ENCODE results near the gene YARS2. TPM values are rescaled to one million over a fixed set of nuclear protein-coding genes. Genes with fewer than 3 reads are reported as not detected.
"Not testable (repeated sequence)": the region's sequence is repeated elsewhere in the genome, so short reads cannot be mapped to it uniquely, and the experiment has no call there.

The YARS2 gene
- total and polyA plus RNA-seq, 2 donors, result 21.0 to 23.7 TPM

DNA sequence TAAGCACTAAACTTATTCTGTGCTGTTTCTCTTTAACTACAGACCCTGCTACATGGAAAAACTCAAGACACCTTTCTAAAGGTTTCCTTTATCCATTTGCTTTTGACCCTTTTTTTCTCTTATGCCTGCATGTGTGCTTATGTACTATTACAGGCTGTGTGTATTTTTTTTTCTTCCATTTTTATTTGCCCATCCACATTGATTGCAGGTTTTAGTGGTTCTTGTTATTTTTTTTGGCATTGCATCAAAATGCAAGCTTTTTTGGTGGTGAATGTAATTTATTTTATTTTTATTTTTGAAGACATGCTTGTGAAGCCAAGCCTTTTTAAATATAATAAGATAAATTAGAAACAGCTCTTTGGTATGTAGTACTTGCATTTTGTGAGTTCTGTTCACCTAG is 49.9 kb downstream of the YARS2 start:
- peaks cover 0 to 13% of the 10 kb centered on the region in 2 donors for H3K36me3 ChIP-seq (ENCODE audit: control insufficient read depth in 2 of 2, insufficient read depth in 2 of 2, low read length in 1 of 2)
- H3K4me1 ChIP-seq (ENCODE audit: control insufficient read depth in 2 of 2, insufficient read depth in 2 of 2, low read length in 2 of 2), result no peaks in the 10 kb centered on the region
- no peak for DNase-seq (ENCODE audit: low read depth in 6 of 9, low spot score in 9 of 9)
- no peaks in the 10 kb centered on the region for H3K27me3 ChIP-seq (ENCODE audit: control insufficient read depth in 2 of 2, insufficient read depth in 1 of 2, low read length in 1 of 2)
- no peak overlapping the region for H3K4me3 ChIP-seq (ENCODE audit: low read length in 2 of 2)
- no peaks in the 10 kb centered on the region for H3K9me3 ChIP-seq (ENCODE audit: control insufficient read depth in 2 of 2, insufficient read depth in 1 of 2, low read length in 1 of 2)
- no peak overlapping the region for H3K27ac ChIP-seq (ENCODE audit: low read depth in 1 of 2, low read length in 1 of 2)

DNA sequence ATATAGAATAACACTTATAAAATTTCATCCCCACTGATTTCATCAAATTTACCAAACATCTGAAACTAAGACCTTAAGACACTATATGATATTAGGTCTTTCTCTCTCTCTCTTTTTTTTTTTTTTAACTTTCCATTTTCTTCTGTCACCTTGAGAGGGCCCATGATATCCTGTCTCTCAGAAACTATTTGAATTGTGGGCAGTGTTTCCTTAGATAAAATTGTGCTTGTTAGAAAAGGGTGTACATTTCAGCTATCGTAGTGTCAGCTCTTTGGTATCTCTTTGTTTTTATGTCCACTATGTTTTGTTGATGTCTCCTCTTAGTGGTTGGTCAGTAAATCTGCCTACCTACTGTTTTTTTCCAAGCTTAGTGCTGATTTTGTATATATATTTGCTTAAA is 52.8 kb downstream of the YARS2 start:
- Histone ChIP-seq H3K36me3 (ENCODE audit: control insufficient read depth in 2 of 2, insufficient read depth in 2 of 2, low read length in 1 of 2) (peaks cover 0 to 7% of the 10 kb centered on the region in 2 donors), H3K27me3 (ENCODE audit: control insufficient read depth in 2 of 2, insufficient read depth in 1 of 2, low read length in 1 of 2) (no peaks in the 10 kb centered on the region), H3K9me3 (ENCODE audit: control insufficient read depth in 2 of 2, insufficient read depth in 1 of 2, low read length in 1 of 2) (no peaks in the 10 kb centered on the region), H3K4me3 (ENCODE audit: low read length in 2 of 2) (no peak overlapping the region), H3K4me1 (ENCODE audit: control insufficient read depth in 2 of 2, insufficient read depth in 2 of 2, low read length in 2 of 2) (no peaks in the 10 kb centered on the region), H3K27ac (ENCODE audit: low read depth in 1 of 2, low read length in 1 of 2) (no peak overlapping the region)
- WGBS, result 94% methylated on average over 1 of the region's 1 CpG
- no peak for DNase-seq (ENCODE audit: low read depth in 6 of 9, low spot score in 9 of 9)

DNA sequence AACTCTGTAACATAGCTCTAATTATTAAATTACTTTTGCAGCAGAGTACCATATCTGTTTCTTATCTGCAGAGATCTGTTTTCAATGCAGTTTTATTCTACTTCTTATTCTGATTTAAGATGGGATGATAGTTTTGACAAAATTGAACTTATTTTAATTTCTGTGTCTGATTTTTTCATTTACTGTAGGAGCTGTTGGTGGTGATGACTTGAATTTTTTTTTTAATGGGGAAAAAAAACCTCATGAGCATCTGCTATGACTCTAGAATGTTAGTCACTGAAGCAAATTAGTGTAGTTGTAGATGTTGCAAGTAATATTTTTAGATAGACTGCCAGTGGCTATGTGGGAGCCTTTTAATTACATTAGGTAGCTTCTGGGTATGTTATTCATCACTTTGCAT is 53.2 kb downstream of the YARS2 start:
- DNase-seq (ENCODE audit: low read depth in 6 of 9, low spot score in 9 of 9), result no peak
- Histone ChIP-seq H3K36me3 (ENCODE audit: control insufficient read depth in 2 of 2, insufficient read depth in 2 of 2, low read length in 1 of 2) (peaks cover 0 to 6% of the 10 kb centered on the region in 2 donors), H3K4me3 (ENCODE audit: low read length in 2 of 2) (no peak overlapping the region), H3K9me3 (ENCODE audit: control insufficient read depth in 2 of 2, insufficient read depth in 1 of 2, low read length in 1 of 2) (no peaks in the 10 kb centered on the region), H3K4me1 (ENCODE audit: control insufficient read depth in 2 of 2, insufficient read depth in 2 of 2, low read length in 2 of 2) (no peaks in the 10 kb centered on the region), H3K27ac (ENCODE audit: low read depth in 1 of 2, low read length in 1 of 2) (no peak overlapping the region), H3K27me3 (ENCODE audit: control insufficient read depth in 2 of 2, insufficient read depth in 1 of 2, low read length in 1 of 2) (no peaks in the 10 kb centered on the region)

DNA sequence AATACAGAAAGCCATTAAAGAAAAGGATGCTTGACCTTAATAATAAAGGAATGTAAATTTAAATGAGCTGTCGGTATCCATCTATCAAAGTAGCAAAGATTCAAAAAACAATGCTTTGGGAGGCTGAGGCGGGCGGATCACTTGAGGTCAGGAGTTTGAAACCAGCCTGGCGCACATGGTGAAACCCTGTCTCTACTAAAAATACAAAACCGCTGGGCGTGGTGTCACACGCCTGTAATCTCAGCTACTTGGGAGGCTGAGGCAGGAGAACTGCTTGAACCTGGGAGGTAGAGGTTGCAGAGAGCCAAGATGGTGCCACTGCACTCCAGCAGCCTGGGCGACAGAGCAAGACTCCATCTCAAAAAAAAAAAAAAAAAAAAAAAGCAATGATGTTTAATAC is 56.3 kb downstream of the YARS2 start:
- H3K4me1 ChIP-seq (ENCODE audit: control insufficient read depth in 2 of 2, insufficient read depth in 2 of 2, low read length in 2 of 2); H3K4me3 ChIP-seq (ENCODE audit: low read length in 2 of 2); DNase-seq (ENCODE audit: low read depth in 6 of 9, low spot score in 9 of 9); H3K9me3 ChIP-seq (ENCODE audit: control insufficient read depth in 2 of 2, insufficient read depth in 1 of 2, low read length in 1 of 2); H3K27me3 ChIP-seq (ENCODE audit: control insufficient read depth in 2 of 2, insufficient read depth in 1 of 2, low read length in 1 of 2); H3K27ac ChIP-seq (ENCODE audit: low read depth in 1 of 2, low read length in 1 of 2); H3K36me3 ChIP-seq (ENCODE audit: control insufficient read depth in 2 of 2, insufficient read depth in 2 of 2, low read length in 1 of 2): not testable (repeated sequence)
- 98% methylated on average over 8 of the region's 8 CpGs for WGBS

GRCh38 chr12:32698285-32698684 is 57.4 kb downstream of the YARS2 start:
- no peaks in the 10 kb centered on the region for H3K9me3 ChIP-seq (ENCODE audit: control insufficient read depth in 2 of 2, insufficient read depth in 1 of 2, low read length in 1 of 2)
- DNase-seq (ENCODE audit: low read depth in 6 of 9, low spot score in 9 of 9), result no peak
- H3K27ac ChIP-seq (ENCODE audit: low read depth in 1 of 2, low read length in 1 of 2), result no peak overlapping the region
- no peaks in the 10 kb centered on the region for H3K27me3 ChIP-seq (ENCODE audit: control insufficient read depth in 2 of 2, insufficient read depth in 1 of 2, low read length in 1 of 2)
- no peaks in the 10 kb centered on the region for H3K4me1 ChIP-seq (ENCODE audit: control insufficient read depth in 2 of 2, insufficient read depth in 2 of 2, low read length in 2 of 2)
- no peaks in the 10 kb centered on the region for H3K36me3 ChIP-seq (ENCODE audit: control insufficient read depth in 2 of 2, insufficient read depth in 2 of 2, low read length in 1 of 2)
- WGBS, result 87% methylated on average over 2 of the region's 2 CpGs
- no peak overlapping the region for H3K4me3 ChIP-seq (ENCODE audit: low read length in 2 of 2)

DNA sequence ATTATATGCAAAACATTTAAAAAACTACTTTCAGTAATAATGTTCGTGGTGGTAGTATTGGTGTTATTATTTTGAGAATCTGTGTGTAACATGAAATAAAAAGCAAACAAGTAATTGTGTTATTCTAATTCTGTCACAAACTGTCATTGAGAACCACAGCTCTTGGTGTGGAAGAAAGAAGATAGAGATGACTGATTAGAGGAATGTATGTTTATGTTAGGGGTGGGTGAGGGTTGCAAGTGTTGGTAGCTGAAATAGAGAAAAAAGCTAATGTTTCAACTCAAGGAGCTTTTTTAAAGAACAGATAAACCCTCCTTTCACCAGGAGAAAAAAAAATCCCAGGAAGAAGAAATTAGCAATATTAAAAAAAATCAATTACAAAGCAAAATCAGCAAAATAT is 58.3 kb downstream of the YARS2 start:
- Histone ChIP-seq H3K27ac (ENCODE audit: low read depth in 1 of 2, low read length in 1 of 2) (no peak overlapping the region), H3K27me3 (ENCODE audit: control insufficient read depth in 2 of 2, insufficient read depth in 1 of 2, low read length in 1 of 2) (no peaks in the 10 kb centered on the region), H3K9me3 (ENCODE audit: control insufficient read depth in 2 of 2, insufficient read depth in 1 of 2, low read length in 1 of 2) (no peaks in the 10 kb centered on the region), H3K4me1 (ENCODE audit: control insufficient read depth in 2 of 2, insufficient read depth in 2 of 2, low read length in 2 of 2) (no peaks in the 10 kb centered on the region), H3K4me3 (ENCODE audit: low read length in 2 of 2) (no peak overlapping the region), H3K36me3 (ENCODE audit: control insufficient read depth in 2 of 2, insufficient read depth in 2 of 2, low read length in 1 of 2) (no peaks in the 10 kb centered on the region)
- DNase-seq (ENCODE audit: low read depth in 6 of 9, low spot score in 9 of 9), result no peak
- WGBS, result 96% methylated on average over 1 of the region's 1 CpG

Other genes with a start within 250 kb of the YARS2 start
- gene DNM1L, start 76.6 kb downstream of the YARS2 start, total RNA-seq, result 37.4 TPM
- gene DNM1L, start 76.6 kb downstream of the YARS2 start, polyA plus RNA-seq, result 36.7 TPM
- gene PKP2, start 140.9 kb upstream of the YARS2 start, total RNA-seq, result 6.0 TPM
- gene PKP2, start 140.9 kb upstream of the YARS2 start, polyA plus RNA-seq, result 13.7 TPM

All from thymus (tissue), 11 donors.